GM12865 (cell line): ENCODE results near the gene SIAE.

Experiments used
- DNase-seq: peaks from one replicate; pipeline ENCODE4 v3.0.0; 2010; ENCODE audit warnings: low read depth
- H3K4me3 ChIP-seq: 2 replicates; pipeline ENCODE4 v1.5.1; 2011; ENCODE audit warnings: mild to moderate bottlenecking, low read depth, low read length, control low read depth
- TF ChIP-seq, protein P1 (sequence below): IDR thresholded peaks from 2 replicates; pipeline ENCODE4 v1.5.1; 2011; ENCODE audit warnings: low read length, control low read depth, low read depth, inconsistent platforms; ENCODE audit not compliant: insufficient read depth; ENCODE audit errors: missing control alignments

The SIAE gene, protein sequence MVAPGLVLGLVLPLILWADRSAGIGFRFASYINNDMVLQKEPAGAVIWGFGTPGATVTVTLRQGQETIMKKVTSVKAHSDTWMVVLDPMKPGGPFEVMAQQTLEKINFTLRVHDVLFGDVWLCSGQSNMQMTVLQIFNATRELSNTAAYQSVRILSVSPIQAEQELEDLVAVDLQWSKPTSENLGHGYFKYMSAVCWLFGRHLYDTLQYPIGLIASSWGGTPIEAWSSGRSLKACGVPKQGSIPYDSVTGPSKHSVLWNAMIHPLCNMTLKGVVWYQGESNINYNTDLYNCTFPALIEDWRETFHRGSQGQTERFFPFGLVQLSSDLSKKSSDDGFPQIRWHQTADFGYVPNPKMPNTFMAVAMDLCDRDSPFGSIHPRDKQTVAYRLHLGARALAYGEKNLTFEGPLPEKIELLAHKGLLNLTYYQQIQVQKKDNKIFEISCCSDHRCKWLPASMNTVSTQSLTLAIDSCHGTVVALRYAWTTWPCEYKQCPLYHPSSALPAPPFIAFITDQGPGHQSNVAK

DNA sequence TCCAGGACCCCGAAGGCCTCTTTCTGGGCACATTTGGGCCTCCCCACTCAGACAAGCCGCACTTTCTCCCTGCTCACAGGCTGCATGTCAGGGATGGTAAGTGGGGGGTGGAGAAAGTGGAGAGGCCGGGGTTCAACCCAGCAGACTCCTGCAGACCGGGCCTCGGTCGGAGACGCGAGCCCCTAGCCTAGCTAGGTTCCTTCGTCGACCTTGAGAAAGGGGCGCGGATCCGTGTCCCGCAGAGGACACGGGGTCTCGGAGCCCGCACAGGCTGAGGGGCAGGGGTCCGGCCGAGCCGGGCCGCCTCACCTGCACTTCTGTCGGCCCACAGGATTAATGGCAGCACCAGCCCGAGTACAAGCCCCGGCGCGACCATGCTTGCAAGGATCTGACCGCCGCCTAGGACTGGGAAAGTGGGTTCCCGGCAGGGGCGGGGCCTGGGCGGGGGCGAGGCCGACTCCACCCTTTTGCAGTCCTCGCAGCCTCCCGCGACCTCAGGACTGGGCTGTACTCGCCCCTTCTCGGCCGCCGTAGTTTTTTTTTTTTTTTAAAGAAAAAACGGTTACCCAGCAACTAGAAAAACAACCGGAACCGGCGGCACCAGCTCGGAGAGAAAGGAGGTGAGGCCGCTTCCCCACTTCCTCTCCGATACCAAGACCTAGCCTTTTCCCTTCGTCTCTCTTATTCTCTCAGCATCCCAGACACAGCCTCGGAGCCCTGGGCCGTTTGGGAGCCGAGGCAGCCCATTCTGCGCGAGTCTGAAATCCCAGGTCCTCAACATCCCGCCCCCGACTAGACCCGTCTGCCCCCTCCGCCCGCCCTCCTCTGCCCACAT is at the start of gene SIAE, which contains the start of gene SPA17:
TSS of gene SIAE (minus strand) at position 407 of the 835 bp plus-strand sequence. CDS start at position 376, 31 bp downstream.
TSS of gene SPA17 (plus strand) at position 572 of the 835 bp plus-strand sequence. CDS start 1,361 bp downstream, outside the sequence.
- TF ChIP-seq, protein P1, sequence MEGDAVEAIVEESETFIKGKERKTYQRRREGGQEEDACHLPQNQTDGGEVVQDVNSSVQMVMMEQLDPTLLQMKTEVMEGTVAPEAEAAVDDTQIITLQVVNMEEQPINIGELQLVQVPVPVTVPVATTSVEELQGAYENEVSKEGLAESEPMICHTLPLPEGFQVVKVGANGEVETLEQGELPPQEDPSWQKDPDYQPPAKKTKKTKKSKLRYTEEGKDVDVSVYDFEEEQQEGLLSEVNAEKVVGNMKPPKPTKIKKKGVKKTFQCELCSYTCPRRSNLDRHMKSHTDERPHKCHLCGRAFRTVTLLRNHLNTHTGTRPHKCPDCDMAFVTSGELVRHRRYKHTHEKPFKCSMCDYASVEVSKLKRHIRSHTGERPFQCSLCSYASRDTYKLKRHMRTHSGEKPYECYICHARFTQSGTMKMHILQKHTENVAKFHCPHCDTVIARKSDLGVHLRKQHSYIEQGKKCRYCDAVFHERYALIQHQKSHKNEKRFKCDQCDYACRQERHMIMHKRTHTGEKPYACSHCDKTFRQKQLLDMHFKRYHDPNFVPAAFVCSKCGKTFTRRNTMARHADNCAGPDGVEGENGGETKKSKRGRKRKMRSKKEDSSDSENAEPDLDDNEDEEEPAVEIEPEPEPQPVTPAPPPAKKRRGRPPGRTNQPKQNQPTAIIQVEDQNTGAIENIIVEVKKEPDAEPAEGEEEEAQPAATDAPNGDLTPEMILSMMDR: no peak
- DNase-seq: peak; percentile 97
- H3K4me3 ChIP-seq: peak within 1 kb of the TSS; percentile 77

DNA sequence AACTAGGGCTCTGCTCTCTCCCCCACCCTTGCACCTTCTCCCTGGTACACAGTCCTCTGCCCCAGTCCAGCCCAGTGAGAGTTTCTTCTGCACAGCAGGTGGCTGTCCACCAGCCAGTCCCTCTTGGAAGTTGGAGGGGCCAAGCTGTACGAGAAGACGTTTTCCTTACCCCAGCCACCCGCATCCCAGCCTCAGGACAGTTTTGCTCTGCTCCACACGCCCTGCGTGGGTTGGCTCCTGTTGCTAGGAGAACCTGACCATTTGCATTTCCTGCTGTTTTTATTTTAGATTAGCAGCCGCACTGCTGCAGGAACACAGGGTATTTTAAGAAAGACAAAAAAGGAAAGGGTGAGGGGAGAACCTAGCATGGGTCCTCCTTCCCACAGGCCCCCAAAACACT is 48.6 kb upstream of the SIAE start:
- H3K4me3 ChIP-seq: no peak overlapping the region
- no peak for DNase-seq
- TF ChIP-seq, protein P1: no peak

DNA sequence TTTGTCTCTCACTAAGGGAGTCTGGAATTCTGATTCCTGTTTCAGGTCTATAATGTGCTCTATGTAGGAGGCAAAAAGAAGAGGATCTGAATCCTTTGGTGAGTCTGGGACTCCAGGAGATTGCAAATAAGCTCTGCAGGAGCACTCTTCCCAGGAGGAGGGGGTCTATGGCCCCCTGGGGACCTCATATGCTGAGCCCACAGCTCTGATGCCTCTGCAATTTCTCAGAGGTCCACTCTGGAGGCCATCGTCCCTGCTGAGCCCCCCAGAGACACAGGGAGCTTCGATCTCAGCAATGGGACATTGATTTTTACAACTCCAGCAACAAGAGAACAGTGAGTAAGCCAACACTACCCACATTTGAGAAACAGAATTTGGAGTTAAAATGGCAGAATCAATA is 46.0 kb upstream of the SIAE start:
- TF ChIP-seq, protein P1: no peak
- no peak for DNase-seq
- no peak overlapping the region for H3K4me3 ChIP-seq

DNA sequence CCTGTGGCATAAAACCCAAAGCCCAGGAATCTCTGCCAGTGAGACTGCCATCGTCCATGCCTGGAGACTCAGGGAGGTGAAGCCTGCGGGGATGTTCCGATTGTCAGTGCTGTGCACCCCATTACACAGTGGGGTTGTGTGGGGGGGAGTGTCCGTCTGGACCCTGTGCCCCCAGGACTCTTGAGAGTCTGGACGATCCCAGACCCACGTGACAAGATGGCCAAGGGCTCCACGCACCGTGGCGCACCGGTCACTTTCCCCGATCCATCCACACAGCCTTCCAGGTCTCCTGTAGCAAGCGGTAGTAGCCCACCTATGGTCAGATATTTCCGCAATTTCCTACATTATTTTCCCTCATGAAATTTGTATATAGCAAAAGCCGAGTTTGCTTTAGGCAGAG is 45.3 kb upstream of the SIAE start:
- DNase-seq: no peak
- no peak overlapping the region for H3K4me3 ChIP-seq
- TF ChIP-seq, protein P1: no peak

DNA sequence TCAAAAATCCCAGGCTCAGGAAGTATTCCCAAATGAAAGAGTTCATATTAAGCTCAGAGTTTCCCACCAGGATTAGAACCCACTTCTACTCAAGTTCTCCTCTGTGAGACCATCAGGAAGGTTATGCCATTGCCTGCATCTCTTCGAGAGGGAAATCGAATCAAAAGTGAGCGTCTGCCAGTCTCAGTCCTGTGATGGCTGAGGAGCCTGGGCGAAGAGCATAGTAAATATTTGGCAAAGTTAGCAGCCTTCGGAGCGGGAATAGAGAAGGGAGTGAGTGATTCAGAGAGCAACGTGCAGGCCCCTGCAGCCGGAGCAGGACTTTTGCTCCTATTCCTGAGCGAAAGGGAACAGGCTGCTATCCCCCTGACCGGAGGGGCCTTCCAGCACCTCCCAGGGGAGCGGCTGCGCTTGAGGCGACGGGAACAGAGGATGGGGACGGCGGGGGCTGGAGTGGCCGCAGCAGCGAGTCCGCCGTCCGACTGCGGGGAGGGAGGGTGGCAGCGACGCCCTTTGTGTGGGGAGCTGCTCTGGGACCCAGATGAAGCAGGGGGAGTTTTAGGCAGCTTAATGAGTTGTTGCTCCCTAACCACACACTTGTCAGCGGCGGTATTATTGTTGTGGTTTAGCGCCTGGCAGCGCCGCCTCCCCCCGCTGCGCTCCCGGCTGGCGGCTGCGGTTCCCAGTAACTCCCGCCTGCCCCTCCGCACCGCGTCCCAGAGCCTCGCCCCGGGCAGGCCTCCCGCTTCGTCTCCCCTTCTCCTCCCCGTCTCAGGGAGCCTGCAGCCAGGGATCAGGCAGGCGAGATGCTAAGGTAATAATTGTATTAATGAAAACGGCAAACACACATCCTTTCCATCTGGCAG is 44.5 kb upstream of the SIAE start:
- no peak for DNase-seq
- peak overlapping the region; percentile 22 for H3K4me3 ChIP-seq
- TF ChIP-seq, protein P1: no peak

DNA sequence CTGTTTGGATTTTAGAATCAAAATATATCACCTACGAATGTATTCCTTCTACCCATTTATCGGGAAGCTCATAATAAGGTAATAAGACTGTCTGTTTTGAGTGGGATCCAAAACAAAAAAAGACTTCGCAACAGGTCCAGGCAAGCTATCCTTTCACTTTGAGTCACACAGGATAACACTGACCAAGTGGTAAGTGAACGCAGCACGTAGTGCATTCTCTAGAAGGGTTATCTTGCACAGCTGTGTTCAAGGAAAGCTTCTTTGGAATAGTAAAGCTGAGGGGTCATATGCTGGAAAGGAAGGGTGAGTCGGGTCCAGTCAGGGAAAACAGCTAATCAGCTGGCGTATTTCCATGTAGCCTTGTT is 43.9 kb upstream of the SIAE start:
- TF ChIP-seq, protein P1: no peak
- no peak overlapping the region for H3K4me3 ChIP-seq
- DNase-seq: peak; percentile 37
